GM19193 (cell line): Measurements from ENCODE around the gene CXCL11.

Experiments used
- POLR2A ChIP-seq: IDR thresholded peaks from 4 replicates; pipeline ENCODE4 v1.6.1; 2011; ENCODE audit not compliant: insufficient read depth, insufficient read length; ENCODE audit errors: extremely low read depth

CXCL11 gene

DNA sequence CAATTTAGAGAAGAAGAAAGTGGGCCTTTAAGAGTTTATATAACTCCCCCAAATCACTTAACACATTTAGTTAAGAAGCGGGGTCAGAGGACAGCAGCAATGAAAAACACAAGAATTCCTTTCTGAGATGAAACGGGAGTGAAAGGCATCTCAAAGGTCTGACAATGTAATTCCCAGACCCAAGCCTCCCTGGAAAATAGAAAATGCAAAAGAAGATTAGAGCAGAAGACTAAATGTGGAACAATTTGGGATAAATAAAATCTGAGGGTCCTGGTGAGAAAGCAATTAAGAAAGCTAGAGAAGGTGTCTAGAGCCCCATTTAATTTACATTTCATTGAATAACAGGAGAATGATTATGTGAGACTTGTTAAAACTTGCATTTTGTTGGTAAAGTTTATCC, 19.6 kb upstream of the CXCL11 start:
- no peak for TF ChIP-seq POLR2A

DNA sequence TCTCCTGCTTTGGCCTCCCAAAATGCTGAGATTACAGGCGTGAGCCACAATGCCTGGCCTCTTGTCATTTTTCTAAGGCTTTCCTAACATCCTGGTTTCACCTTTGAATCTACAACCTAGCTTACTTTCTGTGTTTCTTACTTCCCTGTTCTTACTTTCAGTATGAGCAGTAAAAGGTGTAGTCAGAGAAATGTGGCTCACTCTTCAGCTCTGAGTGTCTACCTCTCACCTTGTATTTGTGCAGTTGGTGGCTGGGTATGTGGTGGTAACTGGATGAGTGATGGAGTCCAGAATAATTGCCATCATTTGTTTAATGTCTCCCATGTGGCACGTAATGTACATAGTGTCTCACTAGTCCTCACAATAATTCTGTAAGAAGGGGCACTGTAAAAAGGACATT, 19.1 kb upstream of the CXCL11 start:
- no peak for TF ChIP-seq POLR2A

DNA sequence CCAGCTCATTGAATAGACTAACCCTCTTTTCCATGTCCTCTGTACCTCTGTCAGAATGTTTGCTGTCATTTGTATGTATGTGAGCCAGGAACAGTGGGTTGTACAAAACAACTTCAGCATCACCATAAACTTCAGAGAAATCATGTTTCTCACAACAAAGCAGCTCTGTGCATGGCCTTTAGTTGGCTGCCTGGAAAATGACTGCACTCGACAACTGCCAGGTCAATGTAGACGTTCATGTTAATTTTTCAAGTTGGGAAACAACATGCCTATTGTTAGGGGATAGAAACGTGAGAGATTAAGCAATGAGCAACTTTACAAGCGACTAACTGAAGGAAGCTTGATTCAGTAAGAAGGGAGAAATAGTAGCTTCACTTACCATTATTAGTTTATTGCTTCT, 17.9 kb upstream of the CXCL11 start:
- no peak for TF ChIP-seq POLR2A

DNA sequence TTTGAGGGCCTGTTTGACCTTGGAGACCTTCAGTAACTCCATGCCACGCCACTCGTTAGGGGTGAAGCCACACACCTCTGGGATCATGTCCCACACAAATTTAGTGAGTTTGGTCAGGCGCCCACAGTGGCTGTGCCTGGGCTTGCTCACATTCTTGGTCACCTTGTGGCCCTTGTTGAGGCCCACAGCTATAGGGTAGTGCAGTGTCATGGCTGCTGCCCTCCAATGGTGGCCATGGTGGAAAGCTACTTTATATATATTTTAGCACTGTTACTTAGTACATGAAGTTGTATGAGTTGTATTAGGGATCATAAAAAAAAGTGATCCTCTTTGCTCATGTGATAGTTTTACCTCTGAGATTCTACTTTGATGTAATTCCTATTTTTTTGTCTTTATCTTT, 985 bp upstream of the CXCL11 start:
- TF ChIP-seq POLR2A = no peak

DNA sequence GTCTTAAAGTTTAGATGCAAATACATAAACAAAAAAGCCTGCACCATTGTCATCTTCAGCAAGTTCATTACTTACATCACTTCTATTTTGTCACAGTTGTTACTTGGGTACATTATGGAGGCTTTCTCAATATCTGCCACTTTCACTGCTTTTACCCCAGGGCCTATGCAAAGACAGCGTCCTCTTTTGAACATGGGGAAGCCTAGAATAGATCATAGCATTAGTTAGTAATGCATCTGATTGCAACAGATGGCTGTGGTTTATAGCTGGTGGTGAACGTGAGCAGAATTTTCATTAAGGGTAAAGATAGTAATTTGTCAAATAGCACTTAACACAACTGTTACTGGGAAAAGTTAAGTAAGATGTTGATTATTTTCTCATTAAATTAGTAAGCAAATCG, 729 bp downstream of the CXCL11 start:
- TF ChIP-seq POLR2A = no peak

DNA sequence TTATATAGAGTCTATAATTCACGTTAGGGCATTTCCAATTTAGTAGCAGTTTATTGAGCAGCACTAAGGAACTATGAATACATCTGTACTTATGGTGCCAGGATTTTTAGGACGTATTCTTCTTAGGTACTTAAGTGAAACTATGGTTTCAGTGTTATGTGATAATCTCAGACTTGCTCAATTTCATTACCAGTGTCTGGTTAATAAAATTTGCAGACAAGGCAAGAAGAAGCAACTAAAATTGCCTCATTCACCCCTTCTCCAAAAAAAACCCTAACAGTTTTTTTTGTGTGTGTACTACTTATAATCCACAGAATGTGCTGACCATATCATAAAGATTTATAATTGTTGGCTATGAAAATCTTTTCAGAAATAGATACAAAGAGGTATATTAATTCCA, 6.6 kb downstream of the CXCL11 start:
- no peak for TF ChIP-seq POLR2A

DNA sequence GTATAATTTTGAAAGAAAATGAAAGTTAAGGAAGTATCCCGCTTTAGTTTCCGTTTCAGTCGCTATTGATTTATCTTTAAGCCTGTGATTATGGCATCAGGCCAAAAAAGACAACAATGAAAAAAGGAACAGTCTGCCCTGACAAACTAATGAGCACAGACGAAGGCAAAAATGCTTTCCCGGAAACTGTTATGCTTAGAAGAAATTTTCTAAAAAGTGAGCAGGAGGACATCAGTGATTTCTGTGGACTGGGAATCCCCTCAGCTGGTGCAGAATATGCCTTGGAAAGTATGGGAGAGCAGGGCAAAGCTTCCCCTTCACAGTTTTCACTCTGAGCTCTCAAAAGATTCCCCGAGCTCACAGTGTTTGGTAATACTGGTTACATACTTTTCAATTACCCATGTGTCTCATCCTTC, 7.5 kb downstream of the CXCL11 start:
- no peak for TF ChIP-seq POLR2A

DNA sequence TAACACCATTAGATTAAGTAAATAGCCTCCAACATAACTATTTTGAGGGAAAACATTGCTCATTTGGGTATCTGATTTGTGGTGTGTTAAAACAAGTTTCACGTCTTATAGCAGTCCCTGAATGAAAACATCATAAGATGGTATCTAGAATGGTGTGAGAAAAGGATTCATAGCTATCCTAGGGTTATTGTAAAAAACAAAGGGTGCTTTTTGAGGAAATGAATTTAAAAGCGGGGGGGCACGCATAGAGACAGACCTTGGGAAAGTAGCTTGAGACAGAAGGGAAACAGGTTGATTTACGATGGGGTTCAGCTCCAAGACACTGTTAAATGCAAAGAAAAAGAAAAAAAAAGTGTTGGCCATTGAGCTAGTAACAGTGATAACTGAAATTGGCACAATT, 11.8 kb downstream of the CXCL11 start:
- no peak for TF ChIP-seq POLR2A

DNA sequence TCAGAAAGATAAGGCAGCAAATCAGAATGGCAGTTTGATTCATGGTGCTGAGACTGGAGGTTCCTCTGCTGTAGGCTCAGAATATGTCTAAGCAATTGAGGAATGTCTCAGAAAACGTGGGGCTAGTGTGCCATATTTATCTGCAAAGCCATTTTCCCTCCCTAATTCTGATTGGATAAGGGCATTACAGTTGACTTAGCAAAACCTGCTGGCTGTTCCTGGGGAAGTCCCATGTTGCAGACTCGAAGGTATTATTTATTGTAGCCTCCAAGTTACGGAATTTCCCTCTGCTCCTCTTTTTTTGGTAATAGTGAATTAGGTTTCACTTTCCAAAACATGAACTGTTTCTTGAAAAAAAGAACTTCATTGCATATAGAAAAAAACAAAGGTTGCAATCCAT, 12.5 kb downstream of the CXCL11 start, which contains the start of gene CXCL10:
Gene CXCL10, minus strand, starts transcription at position 109 of the 400 bp plus-strand sequence. Its CDS starts 66 bp downstream, at position 43.
- no peak for TF ChIP-seq POLR2A

DNA sequence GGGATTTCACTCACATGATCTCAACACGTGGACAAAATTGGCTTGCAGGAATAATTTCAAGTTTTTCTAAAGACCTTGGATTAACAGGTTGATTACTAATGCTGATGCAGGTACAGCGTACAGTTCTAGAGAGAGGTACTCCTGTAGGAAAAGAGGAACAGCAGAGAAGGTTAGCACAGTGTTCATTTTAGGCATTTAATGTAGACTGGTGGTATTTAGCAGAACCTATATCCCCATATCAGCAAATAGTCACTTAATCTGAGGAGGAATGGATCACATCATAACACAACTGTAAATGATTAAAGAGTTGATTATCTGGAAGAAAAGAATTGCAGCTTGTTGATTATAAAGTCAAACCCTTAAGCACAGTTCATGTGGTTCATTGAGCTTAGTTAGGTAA, 13.2 kb downstream of the CXCL11 start:
- no peak for TF ChIP-seq POLR2A

DNA sequence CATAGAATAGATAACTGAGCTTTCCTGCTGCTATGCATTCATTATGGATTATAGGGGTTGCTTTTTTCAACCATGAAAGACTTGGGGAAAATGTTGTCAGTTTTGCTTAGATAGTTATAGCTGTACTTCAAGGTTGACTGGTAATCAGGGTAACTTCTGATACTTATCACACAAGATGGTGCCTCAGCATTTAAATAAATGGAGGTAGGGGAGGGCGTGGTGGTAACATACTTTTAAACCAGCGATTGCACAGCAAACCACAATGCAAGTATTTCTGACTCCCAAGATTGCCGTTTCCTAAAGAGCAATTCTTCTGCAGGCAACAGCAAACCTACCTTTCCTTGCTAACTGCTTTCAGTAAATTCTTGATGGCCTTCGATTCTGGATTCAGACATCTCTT, 13.8 kb downstream of the CXCL11 start:
- no peak for TF ChIP-seq POLR2A

DNA sequence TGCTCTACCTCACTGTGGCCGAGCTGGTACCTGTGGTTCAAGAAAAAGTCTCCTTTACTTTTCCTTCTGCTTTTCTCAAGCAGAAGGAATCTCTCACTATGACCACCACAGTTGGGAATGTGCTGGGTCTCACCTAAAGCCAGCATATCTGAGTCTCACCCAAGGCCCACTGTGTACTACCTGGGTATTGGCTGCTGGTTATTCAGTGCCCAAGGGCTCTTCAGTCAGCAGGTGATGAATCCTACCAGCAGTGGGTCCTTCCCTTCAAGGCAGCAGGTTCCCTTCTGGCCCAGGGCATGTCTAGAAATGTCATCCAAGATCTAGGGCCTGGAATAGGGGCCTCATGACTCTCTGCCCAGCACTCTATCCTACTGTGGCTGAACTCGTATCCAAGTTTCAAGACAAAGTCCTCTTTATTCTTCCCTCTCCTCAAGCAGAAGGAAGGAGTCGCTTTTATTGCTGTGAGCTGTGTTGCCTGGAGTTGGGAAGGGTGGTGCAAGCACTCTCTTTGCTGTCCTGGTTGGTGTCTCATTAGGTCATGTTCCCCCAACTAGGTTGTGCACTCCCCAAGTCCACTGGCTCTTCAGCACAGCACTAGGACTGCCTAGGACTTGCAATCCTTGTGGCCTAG, 18.7 kb downstream of the CXCL11 start:
- no peak for TF ChIP-seq POLR2A

DNA sequence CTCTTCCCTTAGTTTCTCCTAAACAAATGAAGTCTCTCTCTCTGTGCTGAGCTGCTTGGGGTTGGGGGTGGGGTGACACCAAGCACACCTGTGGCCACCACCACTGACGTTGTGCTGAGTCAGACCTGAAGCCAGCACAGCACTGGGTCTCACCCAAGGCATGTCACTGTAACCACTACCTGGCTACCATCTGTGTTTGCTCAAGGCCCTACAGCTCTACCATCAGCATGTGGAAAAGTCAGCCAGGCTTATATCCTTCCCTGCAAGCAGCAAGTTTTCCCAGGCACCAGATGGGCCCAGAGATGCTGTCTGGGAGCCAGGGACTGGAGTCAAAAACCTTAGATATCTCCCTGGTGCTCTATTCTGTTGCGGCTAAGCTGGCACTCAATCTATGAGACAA, 19.5 kb downstream of the CXCL11 start:
- TF ChIP-seq POLR2A = no peak

DNA sequence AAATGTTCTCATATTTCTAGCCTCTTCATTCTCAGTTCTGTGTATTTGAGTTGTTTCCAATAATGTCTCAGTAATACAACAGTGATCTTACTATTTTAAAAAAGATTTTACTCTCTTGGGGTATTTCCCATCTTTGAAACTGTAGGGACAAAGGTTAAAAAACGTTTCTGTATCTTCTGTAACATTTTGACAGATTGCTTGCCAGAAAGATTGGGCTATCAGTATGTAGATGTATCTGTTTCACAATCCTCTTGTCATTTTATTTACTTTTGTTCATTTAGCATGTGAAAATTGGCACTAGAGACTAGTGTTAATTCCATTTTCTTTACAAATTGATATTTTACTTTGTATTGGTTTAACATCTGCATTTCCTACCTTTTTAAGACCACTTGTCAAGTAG, 22.3 kb downstream of the CXCL11 start:
- TF ChIP-seq POLR2A = no peak

DNA sequence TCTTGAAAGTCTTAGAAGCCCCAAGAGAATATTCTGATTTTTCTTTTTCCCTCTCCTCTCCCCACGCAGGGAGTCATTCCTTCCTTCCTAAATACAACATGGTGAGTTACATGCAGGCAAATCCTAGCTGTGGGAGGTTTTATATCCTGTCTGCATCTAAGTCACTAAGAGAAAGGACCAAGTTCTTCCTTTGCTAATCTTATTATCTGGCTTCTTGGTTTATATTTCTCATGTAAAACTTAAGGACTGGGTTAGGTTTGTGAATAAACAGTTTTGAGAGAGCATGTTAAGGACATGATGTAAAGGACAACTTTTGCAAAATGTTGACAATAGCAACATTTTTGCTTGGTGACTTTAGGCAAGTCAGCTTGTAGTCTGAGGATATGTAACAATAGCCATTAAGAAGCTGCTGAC, 23.5 kb downstream of the CXCL11 start:
- TF ChIP-seq POLR2A = no peak

DNA sequence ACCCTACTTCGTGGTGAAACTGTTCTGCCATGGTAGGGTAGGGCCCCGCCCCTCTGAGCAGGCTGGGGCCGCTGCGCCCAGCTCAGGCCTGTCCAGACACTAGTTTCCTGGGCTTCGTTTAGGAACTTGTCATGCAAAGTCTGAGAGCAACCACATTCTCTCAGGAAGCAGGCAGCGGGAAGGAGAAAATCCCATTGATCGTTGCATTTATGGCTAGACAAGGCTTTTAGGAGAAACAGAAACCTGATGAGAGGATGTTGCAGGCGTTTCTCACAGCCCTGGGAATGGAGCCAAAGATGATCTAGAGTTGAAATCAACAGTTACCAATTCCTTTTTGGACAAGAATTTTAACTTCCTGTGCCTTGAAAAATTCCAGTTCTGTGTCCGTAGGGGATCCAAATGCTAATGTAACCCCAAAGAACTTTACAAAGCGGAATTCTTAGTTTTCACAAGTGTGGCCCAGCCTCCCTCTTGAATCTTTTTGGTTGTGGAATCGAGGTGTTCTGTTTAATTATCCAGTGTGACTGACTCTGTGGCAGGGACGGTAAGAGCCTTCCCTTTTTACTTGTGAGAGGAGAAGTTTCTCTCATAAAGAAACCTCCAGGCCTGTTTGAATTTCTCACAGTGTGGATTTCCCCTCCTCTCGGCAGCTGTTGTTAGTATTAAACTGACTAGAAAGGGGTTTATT, 24.0 kb downstream of the CXCL11 start:
- no peak for TF ChIP-seq POLR2A
